Left lung (tissue), 10 donors: ENCODE results near the gene ANKRD33B. TPM values are rescaled to one million over a fixed set of nuclear protein-coding genes. Genes with fewer than 3 reads are reported as not detected.
"Not testable (repeated sequence)": the region's sequence is repeated elsewhere in the genome, so short reads cannot be mapped to it uniquely, and the experiment has no call there.

Source experiments
- ATAC-seq: fragments of 200-7000 bp; cut with Tn5 transposase; one replicate; pipeline ENCODE4 v1.9.1; 2020; ENCODE audit warnings: moderate library complexity
- DNase-seq, 4 donors: peaks; one replicate each; pipeline ENCODE4 v3.0.0-alpha.2; 2013 to 2020
- H3K27ac ChIP-seq, 2 donors: fragments of 200-600 bp; sonication (generic) in 1 of 2; one replicate each; pipeline versions ENCODE4 v1.5.0 to v1.8.0; 2020 to 2021
- H3K27me3 ChIP-seq, 2 donors: fragments of 200-600 bp; sonication (generic) in 1 of 2; one replicate each; pipeline versions ENCODE4 v1.5.0 to v1.8.0; 2020 to 2021
- H3K36me3 ChIP-seq, 2 donors: fragments of 200-600 bp; sonication (generic) in 1 of 2; one replicate each; pipeline versions ENCODE4 v1.5.0 to v1.8.0; 2020 to 2021
- H3K4me1 ChIP-seq, 2 donors: fragments of 200-600 bp; one replicate each; pipeline ENCODE4 v1.8.0; 2021
- H3K4me3 ChIP-seq, 2 donors: fragments of 200-600 bp; sonication (generic) in 1 of 2; one replicate each; pipeline versions ENCODE4 v1.5.0 to v1.8.0; 2020 to 2021; ENCODE audit warnings: mild to moderate bottlenecking in 1 of 2
- H3K9me3 ChIP-seq, 2 donors: fragments of 200-600 bp; sonication (generic) in 1 of 2; one replicate each; pipeline versions ENCODE4 v1.5.0 to v1.8.0; 2020 to 2021
- intact Hi-C, 2 donors: fragments of 100-400 bp; cut with DNase I; formaldehyde crosslinking; loops; one replicate each; pipeline versions ENCODE4 v1.11.2 to v1.14.2; 2022
- polyA plus RNA-seq, 6 donors: library from polyadenylated mRNA; unstranded; fragments of 120-200 nt; gene quantifications; one replicate each; pipeline ENCODE4 v1.2.1, GENCODE V29; 2013; ENCODE audit not compliant: insufficient read length in 6 of 6
- total RNA-seq, 2 donors: library from RNA; stranded (reverse); fragmentation: NEBNext Ultra II Directional; extraction: Animal tissue kit (Norgen Biotek cat#: 25700); gene quantifications; one replicate each; pipeline ENCODE4 v1.2.1, GENCODE V29; 2021
- TF ChIP-seq, protein P1 (sequence below), 2 donors: fragments of 200-600 bp; sonication (generic) in 1 of 2; IDR thresholded peaks; one replicate each; pipeline versions ENCODE4 v1.5.0 to v1.8.0; 2021; ENCODE audit warnings: antibody characterized with exemption in 2 of 2
- donor health status: DM: no; HTN: yes; CAD: no.
- donor health status: DM: no; HTN: no; CAD: no.

ANKRD33B gene
- total and polyA plus RNA-seq, 8 donors = 0.53 to 6.3 (median 0.69) TPM

DNA sequence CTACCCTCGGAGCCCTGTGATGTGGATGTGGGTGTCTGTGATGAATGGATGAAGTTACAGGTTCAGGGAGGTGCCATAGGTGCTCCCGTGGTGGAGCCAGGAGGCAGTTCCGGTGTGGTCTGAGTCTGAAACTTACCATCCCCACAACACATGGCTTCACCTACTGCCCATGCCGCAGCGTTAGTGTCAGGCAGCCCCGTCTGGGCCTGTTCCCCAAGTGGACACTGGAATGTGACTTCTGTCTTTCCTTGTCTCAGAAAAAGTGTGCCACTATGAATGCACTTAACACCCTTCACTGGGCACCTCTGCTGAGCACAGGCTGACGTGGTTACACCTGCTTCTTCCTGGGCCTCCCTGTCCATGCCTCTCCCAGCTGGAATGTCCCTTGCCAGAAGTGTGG is 8.6 kb downstream of the ANKRD33B start:
- H3K36me3 ChIP-seq = no peaks in the 10 kb centered on the region
- no peak overlapping the region for H3K4me3 ChIP-seq
- no peaks in the 10 kb centered on the region for H3K9me3 ChIP-seq
- DNase-seq (no peak), ATAC-seq (no peak)
- no peaks in the 10 kb centered on the region for H3K27me3 ChIP-seq
- TF ChIP-seq, protein P1, sequence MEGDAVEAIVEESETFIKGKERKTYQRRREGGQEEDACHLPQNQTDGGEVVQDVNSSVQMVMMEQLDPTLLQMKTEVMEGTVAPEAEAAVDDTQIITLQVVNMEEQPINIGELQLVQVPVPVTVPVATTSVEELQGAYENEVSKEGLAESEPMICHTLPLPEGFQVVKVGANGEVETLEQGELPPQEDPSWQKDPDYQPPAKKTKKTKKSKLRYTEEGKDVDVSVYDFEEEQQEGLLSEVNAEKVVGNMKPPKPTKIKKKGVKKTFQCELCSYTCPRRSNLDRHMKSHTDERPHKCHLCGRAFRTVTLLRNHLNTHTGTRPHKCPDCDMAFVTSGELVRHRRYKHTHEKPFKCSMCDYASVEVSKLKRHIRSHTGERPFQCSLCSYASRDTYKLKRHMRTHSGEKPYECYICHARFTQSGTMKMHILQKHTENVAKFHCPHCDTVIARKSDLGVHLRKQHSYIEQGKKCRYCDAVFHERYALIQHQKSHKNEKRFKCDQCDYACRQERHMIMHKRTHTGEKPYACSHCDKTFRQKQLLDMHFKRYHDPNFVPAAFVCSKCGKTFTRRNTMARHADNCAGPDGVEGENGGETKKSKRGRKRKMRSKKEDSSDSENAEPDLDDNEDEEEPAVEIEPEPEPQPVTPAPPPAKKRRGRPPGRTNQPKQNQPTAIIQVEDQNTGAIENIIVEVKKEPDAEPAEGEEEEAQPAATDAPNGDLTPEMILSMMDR (IDR thresholded peaks at IDR 0.05) = no peak
- H3K4me1 ChIP-seq = peaks cover 0 to 3% of the 10 kb centered on the region in 2 donors
- intact Hi-C loops = no loop called here
- H3K27ac ChIP-seq = no peak overlapping the region

DNA sequence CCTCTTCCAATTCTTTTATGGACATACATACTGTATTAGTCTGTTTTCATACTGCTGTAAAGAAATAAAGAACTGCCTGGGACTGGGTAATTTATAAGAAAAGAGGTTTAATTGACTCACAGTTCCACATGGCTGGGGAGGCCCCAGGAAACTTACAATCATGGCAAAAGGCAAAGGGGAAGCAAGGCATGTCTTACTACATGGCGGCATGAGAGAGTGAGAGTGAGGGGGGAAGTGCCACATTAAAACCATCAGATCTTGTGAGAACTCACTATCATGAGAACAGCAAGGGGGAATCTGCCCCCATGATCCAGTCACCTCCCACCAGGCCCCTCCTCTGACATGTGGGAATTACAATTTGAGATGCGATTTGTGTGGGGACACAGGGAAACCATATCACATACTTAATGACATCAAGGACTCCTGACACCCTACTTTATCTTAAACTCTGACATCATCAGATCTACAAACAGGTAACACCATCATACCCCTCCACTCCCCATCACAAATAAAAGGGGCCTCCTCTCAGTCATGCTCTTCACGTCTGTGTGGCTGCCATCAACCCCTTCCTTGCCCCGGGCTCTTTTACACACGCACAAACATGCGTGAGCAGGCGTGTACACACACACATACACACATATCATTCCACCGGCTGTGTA is 9.7 kb downstream of the ANKRD33B start:
- H3K36me3 ChIP-seq = no peaks in the 10 kb centered on the region
- intact Hi-C loops = no loop called here
- no peaks in the 10 kb centered on the region for H3K9me3 ChIP-seq
- no peak for DNase-seq
- H3K4me1 ChIP-seq = peaks cover 0 to 15% of the 10 kb centered on the region in 2 donors
- no peak overlapping the region for H3K4me3 ChIP-seq
- H3K27me3 ChIP-seq = no peaks in the 10 kb centered on the region
- TF ChIP-seq, protein P1 (IDR thresholded peaks at IDR 0.05) = no peak
- H3K27ac ChIP-seq = no peak overlapping the region
- no peak for ATAC-seq

DNA sequence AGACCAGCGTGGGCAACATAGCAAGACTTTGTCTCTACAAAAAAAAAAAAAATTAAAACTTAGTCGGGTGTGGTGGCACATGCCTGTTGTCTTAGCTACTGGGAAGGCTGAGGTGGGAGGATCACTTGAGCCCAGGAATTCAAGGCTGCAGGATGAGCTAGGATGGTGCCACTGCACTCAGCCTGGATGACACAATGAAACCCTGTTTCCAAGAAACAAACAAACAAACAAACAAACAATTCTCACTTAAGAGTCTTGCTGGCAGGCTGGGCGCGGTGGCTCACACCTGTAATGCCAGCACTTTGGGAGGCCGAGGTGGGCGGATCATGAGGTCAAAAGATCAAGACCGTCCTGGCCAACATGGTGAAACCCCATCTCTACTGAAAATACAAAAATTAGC is 11.0 kb downstream of the ANKRD33B start:
- DNase-seq, H3K27ac ChIP-seq, H3K4me3 ChIP-seq, ATAC-seq, intact Hi-C loops, H3K27me3 ChIP-seq, H3K36me3 ChIP-seq, H3K9me3 ChIP-seq: not testable (repeated sequence)
- H3K4me1 ChIP-seq = peaks cover 0 to 25% of the 10 kb centered on the region in 2 donors

DNA sequence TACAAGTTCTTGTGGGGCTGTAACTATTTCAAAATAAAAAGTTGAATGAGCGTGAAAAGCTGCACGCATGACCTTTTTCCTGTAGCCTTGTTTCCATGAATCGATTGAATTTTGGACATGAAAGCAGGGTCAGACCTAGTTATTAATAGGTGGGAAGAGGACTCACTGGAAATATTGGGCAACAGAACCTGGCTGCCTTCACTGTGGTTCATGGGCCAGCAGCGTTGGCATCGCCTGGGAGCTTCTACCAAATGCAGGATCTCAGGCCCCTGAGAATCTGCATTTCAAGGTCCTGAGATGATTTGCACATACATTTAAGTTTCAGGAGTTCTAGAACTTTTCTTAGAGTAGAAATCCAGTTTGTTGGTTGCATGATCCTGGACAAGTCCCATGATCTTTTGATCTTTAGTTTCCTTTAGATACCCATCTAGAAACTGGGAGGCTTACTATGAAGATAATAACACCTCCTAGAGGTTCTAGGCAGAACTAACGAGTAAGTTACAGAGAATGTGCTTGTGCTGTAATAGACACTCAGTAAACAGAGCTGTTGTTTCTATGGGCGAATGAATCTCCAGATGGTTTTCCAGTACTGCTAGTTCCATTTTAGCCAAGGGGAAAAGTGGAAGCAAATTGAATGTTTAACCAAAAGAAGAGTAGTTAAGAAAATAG is 12.4 kb downstream of the ANKRD33B start:
- Histone ChIP-seq H3K9me3 (no peaks in the 10 kb centered on the region), H3K27ac (no peak overlapping the region), H3K36me3 (no peaks in the 10 kb centered on the region), H3K4me1 (peaks cover 0 to 27% of the 10 kb centered on the region in 2 donors), H3K4me3 (no peak overlapping the region), H3K27me3 (no peaks in the 10 kb centered on the region)
- DNase-seq (no peak), ATAC-seq (no peak)
- intact Hi-C loops = no loop called here
- TF ChIP-seq, protein P1 (IDR thresholded peaks at IDR 0.05) = no peak

DNA sequence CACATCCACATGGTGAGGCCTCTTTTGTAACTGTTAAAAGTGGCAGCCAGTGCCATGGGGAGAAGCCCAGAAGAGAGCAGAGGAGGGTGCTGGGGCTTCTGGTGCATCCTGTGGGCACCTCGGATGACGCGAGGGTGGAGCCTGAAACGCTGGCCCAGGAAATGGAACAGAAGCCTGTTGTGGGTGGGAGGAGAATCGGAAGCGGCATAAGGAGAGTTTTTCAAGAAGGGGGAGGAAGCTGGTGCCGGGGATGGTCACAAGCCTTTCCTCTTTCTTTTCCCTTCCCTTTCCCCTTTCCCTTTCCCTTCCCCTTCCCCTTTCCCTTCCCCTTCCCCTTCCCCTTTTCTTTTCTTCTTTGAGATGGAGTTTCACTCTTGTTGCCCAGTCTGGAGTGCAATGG is 12.9 kb downstream of the ANKRD33B start:
- no peak overlapping the region for H3K4me3 ChIP-seq
- DNase-seq = no peak
- H3K27me3 ChIP-seq = no peaks in the 10 kb centered on the region
- ATAC-seq = no peak
- H3K4me1 ChIP-seq = peaks cover 0 to 27% of the 10 kb centered on the region in 2 donors
- TF ChIP-seq, protein P1 (IDR thresholded peaks at IDR 0.05) = no peak
- intact Hi-C loops = no loop called here
- H3K9me3 ChIP-seq = no peaks in the 10 kb centered on the region
- H3K27ac ChIP-seq = no peak overlapping the region
- H3K36me3 ChIP-seq = no peaks in the 10 kb centered on the region
